Spinal cord (tissue), 10 donors: Measurements from ENCODE around the gene ARRDC2. TPM values are rescaled to one million over a fixed set of nuclear protein-coding genes. Genes with fewer than 3 reads are reported as not detected.
"Not testable (repeated sequence)": the region's sequence is repeated elsewhere in the genome, so short reads cannot be mapped to it uniquely, and the experiment has no call there.

Source experiments
- DNase-seq, 6 donors: peaks; one replicate each; pipeline versions ENCODE4 v3.0.0 to v3.0.0-alpha.2; 2013 to 2015; ENCODE audit warnings: low spot score in 6 of 6, low read depth in 4 of 6
- H3K27ac ChIP-seq: one replicate; pipeline ENCODE4 v1.5.1; 2013; ENCODE audit warnings: low read depth, low read length, control low read depth
- H3K27me3 ChIP-seq: one replicate; pipeline ENCODE4 v1.6.1; 2013; ENCODE audit warnings: low read length; ENCODE audit not compliant: control insufficient read depth, insufficient read depth
- H3K36me3 ChIP-seq: one replicate; pipeline ENCODE4 v1.6.1; 2013; ENCODE audit warnings: low read length; ENCODE audit not compliant: control insufficient read depth, insufficient read depth
- H3K4me1 ChIP-seq: one replicate; pipeline ENCODE4 v1.6.1; 2013; ENCODE audit warnings: low read length; ENCODE audit not compliant: control insufficient read depth, insufficient read depth
- H3K4me3 ChIP-seq: one replicate; pipeline ENCODE4 v1.5.1; 2013; ENCODE audit warnings: low read depth, low read length, control low read depth
- H3K9me3 ChIP-seq: one replicate; pipeline ENCODE4 v1.6.1; 2013; ENCODE audit warnings: low read length; ENCODE audit not compliant: control insufficient read depth, insufficient read depth
- WGBS: methylation state at CpG from one replicate; pipeline ENCODE4 v1.1.5; 2013; ENCODE audit warnings: missing lambda C conversion rate; ENCODE audit not compliant: insufficient coverage; 5-methylcytosine and 5-hydroxymethylcytosine counted together
- polyA plus RNA-seq, 2 donors: library from polyadenylated mRNA; unstranded; fragments of 120-200 nt; gene quantifications; one replicate each; pipeline ENCODE4 v1.2.1, GENCODE V29; 2013; ENCODE audit not compliant: insufficient read length in 2 of 2
- total RNA-seq, 2 donors: library from RNA; depleted of rRNA in 1 of 2; stranded (reverse); fragments of 120-200 nt in 1 of 2; fragments of >200 nt in 1 of 2; gene quantifications; one replicate each; pipeline versions ENCODE4 v1.2.3 to v1.2.4, GENCODE V29; 2013 to 2014
- donor health status: healthy.

Gene ARRDC2
- total and polyA plus RNA-seq, 4 donors = 4.9 to 8.0 (median 5.9) TPM

GRCh38 chr19:17972230-17972629 lies 35.7 kb upstream of the ARRDC2 start:
- no peak for DNase-seq
- H3K4me1 ChIP-seq = peaks cover 13% of the 10 kb centered on the region
- H3K4me3 ChIP-seq = no peak overlapping the region
- 100% methylated on average over 1 of the region's 1 CpG for WGBS
- H3K9me3 ChIP-seq = no peaks in the 10 kb centered on the region
- H3K27me3 ChIP-seq = no peaks in the 10 kb centered on the region
- no peak overlapping the region for H3K27ac ChIP-seq
- peaks cover 36% of the 10 kb centered on the region for H3K36me3 ChIP-seq

- no peaks in the 10 kb centered on the region for H3K9me3 ChIP-seq
- no peaks in the 10 kb centered on the region for H3K27me3 ChIP-seq
- DNase-seq = no peak
- 93% methylated on average over 16 of the region's 23 CpGs for WGBS
- no peaks in the 10 kb centered on the region for H3K4me1 ChIP-seq
- H3K27ac ChIP-seq = no peak overlapping the region
- peaks cover 45% of the 10 kb centered on the region for H3K36me3 ChIP-seq
- H3K4me3 ChIP-seq = no peak overlapping the region
Measured at GRCh38 chr19:17973759-17974158, 34.2 kb upstream of the ARRDC2 start.

GRCh38 chr19:17974551-17974950 lies 33.4 kb upstream of the ARRDC2 start:
- Histone ChIP-seq H3K9me3 (no peaks in the 10 kb centered on the region), H3K36me3 (peaks cover 49% of the 10 kb centered on the region), H3K27me3 (no peaks in the 10 kb centered on the region), H3K27ac (no peak overlapping the region), H3K4me1 (no peaks in the 10 kb centered on the region), H3K4me3 (no peak overlapping the region)
- WGBS = 96% methylated on average over 6 of the region's 6 CpGs
- DNase-seq = no peak

GRCh38 chr19:17975032-17975431 lies 32.9 kb upstream of the ARRDC2 start:
- no peaks in the 10 kb centered on the region for H3K4me1 ChIP-seq
- WGBS = 94% methylated on average over 5 of the region's 8 CpGs
- DNase-seq = no peak
- H3K9me3 ChIP-seq = no peaks in the 10 kb centered on the region
- no peaks in the 10 kb centered on the region for H3K27me3 ChIP-seq
- peaks cover 51% of the 10 kb centered on the region for H3K36me3 ChIP-seq
- no peak overlapping the region for H3K4me3 ChIP-seq
- no peak overlapping the region for H3K27ac ChIP-seq

GRCh38 chr19:17977021-17977420 lies 30.9 kb upstream of the ARRDC2 start:
- no peaks in the 10 kb centered on the region for H3K9me3 ChIP-seq
- H3K4me1 ChIP-seq = no peaks in the 10 kb centered on the region
- no peak overlapping the region for H3K4me3 ChIP-seq
- DNase-seq = no peak
- peaks cover 62% of the 10 kb centered on the region for H3K36me3 ChIP-seq
- no peak overlapping the region for H3K27ac ChIP-seq
- no peaks in the 10 kb centered on the region for H3K27me3 ChIP-seq
- 100% methylated on average over 2 of the region's 4 CpGs for WGBS

- Histone ChIP-seq H3K4me3 (no peak overlapping the region), H3K27ac (no peak overlapping the region), H3K9me3 (no peaks in the 10 kb centered on the region), H3K36me3 (peaks cover 67% of the 10 kb centered on the region), H3K4me1 (no peaks in the 10 kb centered on the region), H3K27me3 (no peaks in the 10 kb centered on the region)
- no peak for DNase-seq
- 100% methylated on average over 2 of the region's 7 CpGs for WGBS
Measured at GRCh38 chr19:17977488-17977887, 30.5 kb upstream of the ARRDC2 start.

GRCh38 chr19:17981611-17982010 lies 26.4 kb upstream of the ARRDC2 start:
- Histone ChIP-seq H3K9me3 (no peaks in the 10 kb centered on the region), H3K27ac (no peak overlapping the region), H3K36me3 (peaks cover 75% of the 10 kb centered on the region), H3K4me1 (no peaks in the 10 kb centered on the region), H3K27me3 (no peaks in the 10 kb centered on the region), H3K4me3 (no peak overlapping the region)
- whole genome bisulfite sequencing = 94% methylated on average over 38 of the region's 38 CpGs
- no peak for DNase-seq

GRCh38 chr19:17982430-17982829 lies 25.5 kb upstream of the ARRDC2 start:
- WGBS = 87% methylated on average over 22 of the region's 22 CpGs
- Histone ChIP-seq H3K4me1 (no peaks in the 10 kb centered on the region), H3K27me3 (no peaks in the 10 kb centered on the region), H3K27ac (no peak overlapping the region), H3K36me3 (peaks cover 81% of the 10 kb centered on the region), H3K4me3 (no peak overlapping the region), H3K9me3 (no peaks in the 10 kb centered on the region)
- no peak for DNase-seq

GRCh38 chr19:17985037-17985818 lies 22.7 kb upstream of the ARRDC2 start:
- H3K27me3 ChIP-seq = no peaks in the 10 kb centered on the region
- peaks cover 90% of the 10 kb centered on the region for H3K36me3 ChIP-seq
- WGBS = 76% methylated on average over 9 of the region's 17 CpGs
- no peaks in the 10 kb centered on the region for H3K9me3 ChIP-seq
- no peak overlapping the region for H3K4me3 ChIP-seq
- no peak overlapping the region for H3K27ac ChIP-seq
- H3K4me1 ChIP-seq = no peaks in the 10 kb centered on the region
- no peak for DNase-seq

- not testable (repeated sequence) for DNase-seq, H3K4me3 ChIP-seq, H3K4me1 ChIP-seq, H3K9me3 ChIP-seq, H3K27ac ChIP-seq, H3K27me3 ChIP-seq
- peaks cover 90% of the 10 kb centered on the region for H3K36me3 ChIP-seq
- 94% methylated on average over 2 of the region's 8 CpGs for WGBS
Measured at GRCh38 chr19:17986569-17986968, 21.4 kb upstream of the ARRDC2 start.
